ENCODE data around the gene IFNA16.
A peak's percentile ranks its signal among the peaks of the same experiment; 100 is the strongest.

The IFNA16 gene

GRCh38 chr9:21252721-21253547, 35.8 kb upstream of the IFNA16 start:
- Histone ChIP-seq H3K79me2 (ENCODE audit: insufficient read depth, low read length) (no peaks in the 10 kb centered on the region), H3F3A (ENCODE audit: low read depth) (no peaks in the 10 kb centered on the region), H4K20me1 (ENCODE audit: insufficient read depth, low read length, poor library complexity, severe bottlenecking) (no peaks in the 10 kb centered on the region), H3K4me1 (ENCODE audit: insufficient read depth, low read length, poor library complexity, severe bottlenecking) (peaks cover 26% of the 10 kb centered on the region), H3K9ac (ENCODE audit: low read depth, low read length, poor library complexity, severe bottlenecking) (no peak overlapping the region), H3K4me3 (ENCODE audit: low read length, poor library complexity, severe bottlenecking) (peak overlapping the region; percentile 57), H2AFZ (ENCODE audit: low read length) (peak overlapping the region; percentile 60), H3K9me3 (ENCODE audit: insufficient read depth, low read depth, low read length) (no peaks in the 10 kb centered on the region), H3K36me3 (ENCODE audit: insufficient read depth, low read length) (no peaks in the 10 kb centered on the region), H3K9me2 (replicated peaks; ENCODE audit: low read depth, low read length) (no peaks in the 10 kb centered on the region), H3K4me2 (ENCODE audit: low read depth, low read length, poor library complexity, severe bottlenecking) (peak overlapping the region; percentile 60), H3K27me3 (ENCODE audit: insufficient read depth, low read length, poor library complexity, severe bottlenecking) (no peaks in the 10 kb centered on the region)
- peak; percentile 89 for TF ChIP-seq CTCF (conservative IDR thresholded peaks at IDR 0.05; ENCODE audit: low read length)
- TF ChIP-seq EZH2phosphoT487 (IDR thresholded peaks at IDR 0.05; ENCODE audit: borderline replicate concordance): no peak

- Histone ChIP-seq H3K79me2 (ENCODE audit: insufficient read depth, low read length) (no peaks in the 10 kb centered on the region), H3K9me2 (replicated peaks; ENCODE audit: low read depth, low read length) (no peaks in the 10 kb centered on the region), H3K4me1 (ENCODE audit: insufficient read depth, low read length, poor library complexity, severe bottlenecking) (peaks cover 26% of the 10 kb centered on the region), H3K27me3 (ENCODE audit: insufficient read depth, low read length, poor library complexity, severe bottlenecking) (no peaks in the 10 kb centered on the region), H3F3A (ENCODE audit: low read depth) (no peaks in the 10 kb centered on the region), H3K4me2 (ENCODE audit: low read depth, low read length, poor library complexity, severe bottlenecking) (no peak overlapping the region), H3K9ac (ENCODE audit: low read depth, low read length, poor library complexity, severe bottlenecking) (no peak overlapping the region), H3K9me3 (ENCODE audit: insufficient read depth, low read depth, low read length) (no peaks in the 10 kb centered on the region), H4K20me1 (ENCODE audit: insufficient read depth, low read length, poor library complexity, severe bottlenecking) (no peaks in the 10 kb centered on the region), H2AFZ (ENCODE audit: low read length) (peak overlapping the region; percentile 38; the same call in 1 of the 2 replicates), H3K4me3 (ENCODE audit: low read length, poor library complexity, severe bottlenecking) (no peak overlapping the region), H3K36me3 (ENCODE audit: insufficient read depth, low read length) (no peaks in the 10 kb centered on the region)
- TF ChIP-seq EZH2phosphoT487 (IDR thresholded peaks at IDR 0.05; ENCODE audit: borderline replicate concordance): no peak
- no peak for TF ChIP-seq CTCF (conservative IDR thresholded peaks at IDR 0.05; ENCODE audit: low read length)
Measured at GRCh38 chr9:21251638-21252037, 34.5 kb upstream of the IFNA16 start.

GRCh38 chr9:21251190-21251589, 34.1 kb upstream of the IFNA16 start:
- no peak overlapping the region for H3K4me3 ChIP-seq (ENCODE audit: low read length, poor library complexity, severe bottlenecking)
- TF ChIP-seq CTCF (conservative IDR thresholded peaks at IDR 0.05; ENCODE audit: low read length) (peak; percentile 47), EZH2phosphoT487 (IDR thresholded peaks at IDR 0.05; ENCODE audit: borderline replicate concordance) (no peak)
- H2AFZ ChIP-seq (ENCODE audit: low read length): peak overlapping the region; percentile 38; the same call in 1 of the 2 replicates
- no peaks in the 10 kb centered on the region for H4K20me1 ChIP-seq (ENCODE audit: insufficient read depth, low read length, poor library complexity, severe bottlenecking)
- no peaks in the 10 kb centered on the region for H3K79me2 ChIP-seq (ENCODE audit: insufficient read depth, low read length)
- H3K4me1 ChIP-seq (ENCODE audit: insufficient read depth, low read length, poor library complexity, severe bottlenecking): peaks cover 24% of the 10 kb centered on the region
- H3K9me3 ChIP-seq (ENCODE audit: insufficient read depth, low read depth, low read length): no peaks in the 10 kb centered on the region
- H3K9ac ChIP-seq (ENCODE audit: low read depth, low read length, poor library complexity, severe bottlenecking): no peak overlapping the region
- H3F3A ChIP-seq (ENCODE audit: low read depth): no peaks in the 10 kb centered on the region
- H3K36me3 ChIP-seq (ENCODE audit: insufficient read depth, low read length): no peaks in the 10 kb centered on the region
- H3K27me3 ChIP-seq (ENCODE audit: insufficient read depth, low read length, poor library complexity, severe bottlenecking): no peaks in the 10 kb centered on the region
- no peak overlapping the region for H3K4me2 ChIP-seq (ENCODE audit: low read depth, low read length, poor library complexity, severe bottlenecking)
- H3K9me2 ChIP-seq (replicated peaks; ENCODE audit: low read depth, low read length): no peaks in the 10 kb centered on the region
